Measurements from ENCODE around the gene CALML6. TPM values are rescaled to one million over a fixed set of nuclear protein-coding genes. Genes with fewer than 3 reads are reported as not detected.

Gene CALML6
- total RNA-seq, 2 experiments from 2014 or later, result 0.54 to 5.1 TPM

GRCh38 chr1:1954015-1954414, 39.0 kb downstream of the CALML6 start:
- Histone ChIP-seq H3K36me3 (ENCODE audit: insufficient read depth, low read length) (no peaks in the 10 kb centered on the region), H3K4me1 (ENCODE audit: insufficient read depth, low read length, poor library complexity, severe bottlenecking) (no peaks in the 10 kb centered on the region), H3K9me2 (ENCODE audit: insufficient read depth, low read length) (no peaks in the 10 kb centered on the region), H3K79me2 (ENCODE audit: insufficient read depth, low read depth, low read length) (no peaks in the 10 kb centered on the region), H3K27ac (ENCODE audit: low read depth, low read length, poor library complexity, severe bottlenecking) (no peak overlapping the region), H3K4me3 (ENCODE audit: low read depth, low read length, poor library complexity, severe bottlenecking) (no peak overlapping the region), H4K20me1 (ENCODE audit: insufficient read depth, low read length) (no peaks in the 10 kb centered on the region), H2AFZ (ENCODE audit: low read length) (no peak overlapping the region), H3K4me2 (ENCODE audit: low read length) (no peak overlapping the region), H3K9me3 (ENCODE audit: low read length) (peaks cover 8% of the 10 kb centered on the region; the same call in 1 of the 2 replicates)
- BruUV-seq (replicated peaks), result no TSS peak
- DNase-seq (ENCODE audit: low spot score), result no peak
- intact Hi-C loops (cut with micrococcal nuclease; ENCODE audit: unreplicated experiment), result no loop called here
- no peak for TF ChIP-seq EZH2phosphoT487 (IDR thresholded peaks at IDR 0.05; ENCODE audit: borderline replicate concordance, low read depth, low read length)
- no peak for TF ChIP-seq CTCF (conservative IDR thresholded peaks at IDR 0.05; ENCODE audit: low read length)
- POLR2A ChIA-PET, result no interaction called here
- CTCF ChIA-PET (ENCODE audit: unreplicated experiment), result no interaction called here

GRCh38 chr1:1954831-1955441, 39.9 kb downstream of the CALML6 start:
- POLR2A ChIA-PET, result no interaction called here
- no peak for DNase-seq (ENCODE audit: low spot score)
- TF ChIP-seq CTCF (conservative IDR thresholded peaks at IDR 0.05; ENCODE audit: low read length), result peak; percentile 43; the same call in 1 of the 2 replicates
- no peak for TF ChIP-seq EZH2phosphoT487 (IDR thresholded peaks at IDR 0.05; ENCODE audit: borderline replicate concordance, low read depth, low read length)
- Histone ChIP-seq H3K36me3 (ENCODE audit: insufficient read depth, low read length) (no peaks in the 10 kb centered on the region), H3K9me2 (ENCODE audit: insufficient read depth, low read length) (no peaks in the 10 kb centered on the region), H3K4me1 (ENCODE audit: insufficient read depth, low read length, poor library complexity, severe bottlenecking) (no peaks in the 10 kb centered on the region), H3K79me2 (ENCODE audit: insufficient read depth, low read depth, low read length) (no peaks in the 10 kb centered on the region), H4K20me1 (ENCODE audit: insufficient read depth, low read length) (no peaks in the 10 kb centered on the region), H3K4me2 (ENCODE audit: low read length) (no peak overlapping the region), H3K4me3 (ENCODE audit: low read depth, low read length, poor library complexity, severe bottlenecking) (no peak overlapping the region), H2AFZ (ENCODE audit: low read length) (no peak overlapping the region), H3K27ac (ENCODE audit: low read depth, low read length, poor library complexity, severe bottlenecking) (no peak overlapping the region), H3K9me3 (ENCODE audit: low read length) (peaks cover 8% of the 10 kb centered on the region; the same call in 1 of the 2 replicates)
- intact Hi-C loops (cut with micrococcal nuclease; ENCODE audit: unreplicated experiment), result no loop called here
- no TSS peak for BruUV-seq (replicated peaks)
- CTCF ChIA-PET (ENCODE audit: unreplicated experiment), result no interaction called here

- intact Hi-C loops (cut with micrococcal nuclease; ENCODE audit: unreplicated experiment), result no loop called here
- CTCF ChIA-PET (ENCODE audit: unreplicated experiment), result no interaction called here
Measured at GRCh38 chr1:1955621-1956094, 40.6 kb downstream of the CALML6 start.

More at GRCh38 chr1:1955621-1956094, 40.6 kb downstream of the CALML6 start:
- H2AFZ ChIP-seq (ENCODE audit: low read length), result no peak overlapping the region
- no peak for DNase-seq (ENCODE audit: low spot score)
- H3K9me3 ChIP-seq (ENCODE audit: low read length), result peaks cover 7% of the 10 kb centered on the region; the same call in 1 of the 2 replicates
- no peaks in the 10 kb centered on the region for H3K4me1 ChIP-seq (ENCODE audit: insufficient read depth, low read length, poor library complexity, severe bottlenecking)
- H3K79me2 ChIP-seq (ENCODE audit: insufficient read depth, low read depth, low read length), result no peaks in the 10 kb centered on the region
- H4K20me1 ChIP-seq (ENCODE audit: insufficient read depth, low read length), result no peaks in the 10 kb centered on the region
- POLR2A ChIA-PET, result no interaction called here
- H3K36me3 ChIP-seq (ENCODE audit: insufficient read depth, low read length), result no peaks in the 10 kb centered on the region
- TF ChIP-seq EZH2phosphoT487 (IDR thresholded peaks at IDR 0.05; ENCODE audit: borderline replicate concordance, low read depth, low read length), result no peak
- TF ChIP-seq CTCF (conservative IDR thresholded peaks at IDR 0.05; ENCODE audit: low read length), result no peak
- H3K27ac ChIP-seq (ENCODE audit: low read depth, low read length, poor library complexity, severe bottlenecking), result no peak overlapping the region
- H3K4me3 ChIP-seq (ENCODE audit: low read depth, low read length, poor library complexity, severe bottlenecking), result no peak overlapping the region
- H3K4me2 ChIP-seq (ENCODE audit: low read length), result no peak overlapping the region
- H3K9me2 ChIP-seq (ENCODE audit: insufficient read depth, low read length), result no peaks in the 10 kb centered on the region
- BruUV-seq (replicated peaks), result no TSS peak

Data from OCI-LY7 (cell line).